ENCODE measurements around the gene APOO.

DNA sequence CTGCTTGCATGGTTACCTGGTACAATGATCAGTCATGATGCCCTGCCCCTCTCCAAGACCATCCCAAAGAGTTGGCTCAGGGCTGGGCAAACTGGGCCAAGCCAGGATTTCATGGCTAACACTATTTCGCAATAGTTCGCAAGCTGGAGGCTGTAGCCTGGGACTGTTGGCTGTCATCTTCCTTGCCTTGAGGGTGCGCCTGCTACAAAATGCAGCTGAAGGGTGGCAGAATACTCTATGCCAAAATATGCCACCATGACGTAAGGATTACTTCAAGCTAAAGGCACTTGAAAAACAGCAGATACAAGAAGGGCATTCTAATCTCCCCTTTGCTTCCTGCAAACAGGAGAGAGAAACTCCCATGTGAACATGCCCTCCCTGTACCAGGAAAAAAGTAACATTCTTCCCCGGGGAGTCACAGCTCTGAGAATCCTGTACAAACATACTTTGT, 103.8 kb downstream of the APOO start:
- TF ChIP-seq EZH2phosphoT487 (IDR thresholded peaks at IDR 0.05; ENCODE audit: insufficient read depth, low read depth) (no peak), EZH2 (IDR thresholded peaks at IDR 0.05; ENCODE audit: insufficient read depth, poor library complexity, severe bottlenecking) (no peak)

Data from GM23248 (cell line).